NCI-H446 (cell line): ENCODE measurements around the gene PHC3.
"Not testable (repeated sequence)": the region's sequence is repeated elsewhere in the genome, so short reads cannot be mapped to it uniquely, and the experiment has no call there.

Source experiments
- DNase-seq, 2 experiments: peaks; one replicate each; lab custom pipeline; 2025; lab: John Stamatoyannopoulos, UW

The PHC3 gene

DNA sequence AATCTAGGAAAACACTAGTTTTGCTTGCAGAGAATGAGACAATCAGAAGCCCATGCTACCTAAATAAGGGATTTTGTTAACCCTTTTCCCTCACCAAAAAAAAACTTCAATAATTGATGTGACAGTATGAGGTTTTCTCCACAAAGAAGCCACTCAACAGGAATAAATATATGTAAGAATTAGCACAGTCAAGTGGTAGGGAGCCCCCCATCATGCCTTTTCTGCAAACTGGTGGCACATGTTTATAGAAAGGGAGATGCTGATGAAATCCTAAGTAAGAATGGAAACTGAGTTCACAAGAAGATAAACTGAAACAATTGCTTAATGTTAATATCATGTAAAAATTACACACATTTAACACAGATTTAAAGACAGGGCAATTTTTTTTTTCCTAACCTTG, 51.0 kb downstream of the PHC3 start:
- no peak for DNase-seq

DNA sequence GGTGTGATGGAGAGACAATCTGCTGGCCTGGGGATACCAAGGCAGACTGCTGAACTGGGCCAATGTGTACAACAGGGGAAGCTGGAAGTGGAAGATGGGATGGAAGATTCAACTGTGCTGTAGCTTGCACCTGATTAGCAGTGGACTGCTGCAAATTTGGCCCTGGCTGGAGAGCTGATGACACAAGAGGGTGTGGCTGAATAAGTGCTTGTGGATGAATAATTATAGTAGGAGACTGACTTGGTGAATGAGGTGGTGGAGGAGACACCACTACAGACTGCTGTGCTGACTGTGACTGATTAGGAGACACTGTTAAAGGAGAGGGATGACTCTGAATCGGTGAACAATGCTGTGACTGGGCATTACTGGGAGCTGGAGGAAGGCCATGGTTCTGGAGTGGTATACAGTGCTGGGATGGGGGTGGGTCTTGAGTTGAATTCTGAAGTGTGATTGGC, 52.5 kb downstream of the PHC3 start:
- DNase-seq, result no peak

DNA sequence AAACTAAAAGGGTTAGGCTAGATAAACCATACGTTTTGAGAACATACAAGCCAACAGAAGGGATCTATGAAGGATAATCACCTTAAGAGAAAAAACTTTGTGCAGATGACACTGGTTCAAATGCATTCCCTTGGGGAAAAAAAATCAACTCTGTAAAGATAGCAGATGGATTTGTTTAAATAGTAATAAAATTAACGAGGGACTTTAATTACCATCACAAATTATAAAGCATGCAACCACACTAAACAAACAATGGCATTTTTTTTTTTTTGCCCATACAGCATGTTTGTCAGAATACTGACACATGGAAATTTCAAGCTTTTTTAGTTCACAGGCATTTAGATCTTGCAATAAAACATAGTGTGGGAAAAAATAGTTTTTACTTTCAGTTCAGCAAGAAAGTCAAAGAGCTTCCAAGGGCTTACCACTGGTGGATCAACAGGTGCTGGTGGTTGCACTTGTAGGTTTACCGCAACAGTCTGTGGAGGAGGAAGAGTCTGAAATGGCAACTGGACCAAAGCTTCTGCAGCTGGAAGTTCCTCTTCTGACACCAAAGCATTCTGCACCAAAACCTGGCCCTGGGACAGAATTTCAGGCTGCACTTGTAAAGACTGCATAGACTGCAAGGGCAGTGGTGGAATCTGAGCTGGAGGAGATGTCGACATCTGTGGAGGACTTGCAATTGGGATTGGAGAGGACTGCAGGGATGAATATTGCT, 53.1 kb downstream of the PHC3 start:
- DNase-seq, result no peak

DNA sequence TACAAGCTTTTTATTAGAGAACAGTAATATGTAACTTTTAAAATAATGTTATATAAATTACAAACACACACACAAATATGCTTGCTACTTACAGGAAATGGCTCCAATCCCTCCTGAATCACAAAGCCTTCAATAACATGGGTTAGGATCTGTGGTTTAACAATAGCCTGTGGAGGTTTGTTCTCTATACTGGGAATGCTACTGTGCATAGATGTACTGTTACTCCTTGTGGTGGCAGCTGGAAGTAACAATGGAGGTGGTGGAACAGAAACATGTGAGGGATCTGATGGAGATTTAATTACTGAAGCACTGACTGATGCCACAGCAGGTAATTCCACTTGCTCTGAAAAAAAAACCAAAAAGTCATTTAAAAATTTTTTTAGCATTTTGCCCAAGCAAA, 64.4 kb downstream of the PHC3 start:
- DNase-seq, result no peak

DNA sequence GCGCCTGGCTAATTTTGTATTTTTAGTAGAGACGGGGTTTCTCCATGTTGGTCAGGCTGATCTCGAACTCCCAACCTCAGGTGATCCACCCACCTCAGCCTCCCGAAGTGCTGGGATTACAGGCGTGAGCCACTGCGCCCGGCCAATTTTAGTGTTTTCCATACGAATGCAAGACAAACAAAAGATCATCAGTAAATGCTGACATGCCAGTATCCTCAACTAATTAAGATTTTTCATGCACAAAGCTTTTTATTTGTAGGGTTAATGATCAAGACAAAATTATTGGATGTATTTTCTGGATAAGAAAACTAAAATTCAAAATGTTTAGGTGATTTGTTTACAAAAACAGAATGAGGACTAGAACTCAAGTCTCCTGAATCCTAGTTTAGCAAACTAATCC, 67.4 kb downstream of the PHC3 start:
- DNase-seq, result not testable (repeated sequence)

DNA sequence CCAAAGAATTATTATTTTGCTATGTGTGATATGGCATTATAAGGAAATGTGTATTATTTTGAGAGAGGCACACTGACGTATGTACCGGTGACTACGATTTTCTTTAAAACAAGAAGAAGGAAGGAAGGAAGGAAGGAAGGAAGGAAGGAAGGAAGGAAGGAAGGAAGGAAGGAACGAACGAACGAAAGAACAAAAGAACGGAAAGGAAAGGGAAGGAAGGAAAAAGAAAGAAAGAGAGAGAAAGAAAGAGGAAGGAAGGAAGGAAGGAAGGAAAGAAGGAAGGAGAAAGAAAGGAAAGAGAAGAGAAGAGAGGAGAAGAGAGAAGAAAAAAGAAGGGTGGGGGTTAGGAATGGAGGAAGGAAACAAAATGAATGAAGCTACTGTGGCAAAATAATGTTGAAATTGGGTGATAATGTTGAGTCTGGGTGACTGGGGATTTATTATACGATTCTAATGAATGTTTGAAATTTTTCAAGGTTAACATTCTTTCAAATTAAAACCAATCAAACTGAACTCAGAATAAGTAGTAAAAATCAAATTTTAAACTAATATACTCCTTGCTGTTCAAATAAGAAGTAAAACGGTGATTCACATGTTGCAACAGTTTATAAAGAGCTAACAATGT, 70.3 kb downstream of the PHC3 start:
- DNase-seq, result no peak

DNA sequence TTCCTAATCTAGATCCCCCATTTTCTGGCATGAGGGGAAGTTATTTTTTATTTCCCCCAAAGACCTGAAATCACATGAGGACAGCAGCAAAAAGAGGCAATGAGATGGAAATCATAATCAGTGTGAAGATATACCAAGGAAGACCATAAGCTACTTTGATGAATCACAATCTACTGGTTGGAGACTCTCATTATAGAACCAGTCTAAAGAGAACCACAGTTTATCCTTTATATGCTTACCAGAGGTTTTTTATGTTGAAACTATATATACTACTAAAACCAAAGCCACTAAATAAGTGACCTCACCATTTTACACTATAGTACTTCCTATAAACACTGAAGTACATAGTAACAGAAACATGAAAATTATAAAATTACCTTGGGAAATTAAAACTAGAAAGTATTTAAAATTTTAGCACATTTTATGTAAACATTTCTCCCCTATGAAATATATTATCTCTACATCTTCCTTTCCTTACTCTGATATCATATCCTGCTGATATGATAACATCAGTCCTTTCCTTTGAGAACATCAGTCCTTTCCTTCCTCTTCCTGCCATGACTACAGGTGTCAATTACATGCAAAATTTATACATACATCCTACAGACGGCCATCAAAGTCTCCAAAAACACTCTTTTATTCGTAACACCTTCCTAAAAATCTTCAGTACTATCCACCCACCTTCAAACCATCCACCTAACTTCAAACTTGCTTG, 71.8 kb downstream of the PHC3 start:
- DNase-seq, result no peak

DNA sequence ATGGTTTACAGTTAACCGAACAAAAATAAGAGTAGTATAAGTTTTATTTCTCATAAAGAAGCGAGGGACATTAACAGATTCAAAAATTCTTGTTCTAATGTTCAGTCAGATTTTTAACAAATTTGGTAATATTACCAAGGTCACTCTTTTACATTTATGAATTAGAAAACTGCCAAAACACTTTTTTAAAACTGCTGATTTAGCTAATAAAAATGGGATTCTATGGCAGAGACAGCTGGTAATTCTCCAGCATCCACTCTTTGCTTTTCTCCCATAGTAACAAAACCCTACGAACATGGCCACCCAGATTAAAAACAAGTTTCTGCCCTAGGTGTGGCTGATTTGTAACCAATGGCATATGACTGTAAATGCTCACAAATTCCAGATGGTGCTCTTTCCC, 72.6 kb downstream of the PHC3 start:
- no peak for DNase-seq

DNA sequence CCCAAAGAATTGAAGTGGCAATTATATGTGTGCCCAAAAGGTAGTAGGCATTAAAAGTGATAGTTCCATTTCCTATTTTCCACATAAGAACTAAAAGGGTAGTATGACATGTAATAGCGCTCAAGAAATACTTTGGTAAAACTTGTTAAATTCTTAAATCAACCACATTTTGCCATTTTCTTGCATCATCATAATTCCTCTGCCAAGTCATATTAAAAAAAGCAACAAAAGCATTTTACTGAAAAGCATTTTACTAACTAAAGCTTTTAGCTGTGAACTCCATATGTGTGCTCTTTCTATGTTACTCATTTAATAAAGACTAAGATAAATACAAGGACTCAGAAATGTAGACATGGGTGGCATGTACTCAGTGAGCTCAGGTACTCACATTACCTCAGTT, 73.6 kb downstream of the PHC3 start:
- no peak for DNase-seq

DNA sequence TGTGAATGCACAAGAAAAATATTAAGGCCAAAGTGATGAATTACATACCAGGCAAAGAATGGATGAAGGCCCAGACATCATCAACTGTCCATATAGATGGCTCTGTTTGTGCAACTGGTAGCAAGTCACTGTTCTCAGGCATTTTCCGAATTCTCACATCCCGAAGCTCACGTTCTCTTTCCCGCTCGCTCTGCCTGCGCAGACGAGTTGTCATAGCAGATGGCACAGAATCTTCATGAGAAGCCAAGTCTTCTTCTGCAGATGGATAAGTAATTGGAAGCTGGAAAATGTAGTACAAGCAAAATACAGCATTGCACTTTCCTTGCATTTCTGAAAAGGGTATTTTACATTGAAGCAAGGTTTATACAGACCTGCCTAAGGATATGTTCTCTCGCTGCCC, 79.1 kb downstream of the PHC3 start:
- no peak for DNase-seq

DNA sequence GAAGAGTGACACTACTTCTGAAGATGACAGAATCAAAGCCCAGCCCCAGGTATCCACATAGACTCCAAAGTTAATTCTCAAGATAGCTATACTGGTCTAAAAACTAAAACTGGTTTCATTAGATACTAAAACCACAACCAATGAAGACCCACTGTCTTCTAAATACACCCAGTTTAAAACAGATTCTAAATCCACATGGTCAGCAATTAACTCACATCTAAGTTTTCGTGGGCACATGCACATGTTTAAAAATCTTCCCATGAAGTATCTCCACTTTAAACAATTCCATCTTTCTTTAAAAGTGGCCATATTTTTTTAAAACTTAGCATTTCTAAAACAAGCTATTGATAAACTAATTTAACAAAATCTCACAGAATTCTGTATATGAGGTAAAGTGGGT, 80.6 kb downstream of the PHC3 start:
- DNase-seq, result no peak

DNA sequence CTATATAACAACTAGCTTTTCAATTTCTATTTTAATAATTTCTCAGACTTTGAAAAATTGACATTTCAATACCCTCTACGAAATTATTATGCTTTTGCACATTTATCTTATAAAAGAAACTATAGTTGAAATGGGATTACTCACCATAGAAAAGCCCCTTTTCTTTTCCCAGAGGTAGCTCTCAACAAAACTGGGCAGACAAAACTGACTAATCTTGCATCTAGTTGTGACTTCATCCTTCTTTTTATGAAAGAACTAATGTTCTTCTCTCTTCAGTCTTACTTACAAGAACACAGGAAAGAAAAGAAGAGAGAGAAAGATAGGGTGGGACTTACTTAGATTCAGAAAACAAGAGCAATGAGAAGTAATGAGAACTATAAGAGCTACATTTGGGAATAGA, 82.8 kb downstream of the PHC3 start:
- DNase-seq, result no peak

DNA sequence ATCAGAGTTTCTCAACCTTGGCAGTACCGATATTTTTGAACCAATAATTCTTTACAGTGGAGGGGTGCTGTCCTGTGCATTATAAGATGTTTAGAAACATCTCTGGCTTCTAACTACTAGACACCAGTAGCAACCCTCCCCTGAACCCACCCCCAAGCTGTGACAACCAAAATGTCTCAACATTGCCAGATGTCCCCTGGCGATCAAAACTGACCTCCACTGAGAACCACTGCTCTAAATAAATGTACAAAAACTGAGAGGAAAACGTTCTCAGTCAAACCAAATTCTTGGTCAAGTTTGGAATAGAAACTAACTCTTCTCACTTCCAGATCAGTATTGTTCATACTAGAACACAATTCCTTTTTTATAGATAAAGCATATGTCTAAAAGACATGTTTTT, 85.2 kb downstream of the PHC3 start:
- DNase-seq, result no peak

DNA sequence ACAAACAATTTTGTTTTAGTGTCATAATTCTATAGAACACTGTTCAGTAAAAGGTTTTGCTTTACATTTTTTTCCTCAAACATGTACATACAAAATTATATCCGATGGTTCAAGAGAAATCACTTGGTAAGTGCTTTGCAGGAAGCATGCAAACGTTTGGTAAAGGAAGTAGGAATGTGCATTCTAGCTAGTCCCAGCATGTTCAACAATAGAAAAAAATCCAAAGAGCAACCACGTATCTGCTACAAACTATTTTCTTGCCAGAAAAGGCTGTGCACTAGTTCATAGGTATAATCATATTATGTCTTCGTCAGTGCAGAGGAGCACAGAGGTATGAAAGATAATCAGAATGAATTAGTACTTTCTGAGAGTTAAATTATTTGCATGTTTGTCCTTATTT, 85.8 kb downstream of the PHC3 start:
- no peak for DNase-seq

DNA sequence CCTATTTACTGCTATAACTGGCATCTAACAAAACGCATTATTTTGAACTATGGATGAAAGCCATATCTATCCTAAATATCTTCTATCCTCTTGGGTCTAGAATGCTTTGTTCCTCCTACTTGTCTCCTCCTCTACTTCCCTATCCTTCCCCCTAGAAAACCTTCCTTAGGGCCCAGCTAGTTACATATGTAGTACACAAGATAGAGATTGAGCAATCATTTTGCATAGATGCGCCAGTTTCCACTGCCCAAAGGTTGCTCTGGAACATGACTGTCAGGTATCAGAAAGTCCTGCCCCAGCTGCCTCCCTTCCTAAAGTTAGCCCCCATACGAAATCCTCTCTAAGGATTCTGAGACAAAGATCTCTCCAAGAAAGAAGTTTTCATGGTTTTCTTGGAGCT, 88.6 kb downstream of the PHC3 start:
- DNase-seq, result no peak

DNA sequence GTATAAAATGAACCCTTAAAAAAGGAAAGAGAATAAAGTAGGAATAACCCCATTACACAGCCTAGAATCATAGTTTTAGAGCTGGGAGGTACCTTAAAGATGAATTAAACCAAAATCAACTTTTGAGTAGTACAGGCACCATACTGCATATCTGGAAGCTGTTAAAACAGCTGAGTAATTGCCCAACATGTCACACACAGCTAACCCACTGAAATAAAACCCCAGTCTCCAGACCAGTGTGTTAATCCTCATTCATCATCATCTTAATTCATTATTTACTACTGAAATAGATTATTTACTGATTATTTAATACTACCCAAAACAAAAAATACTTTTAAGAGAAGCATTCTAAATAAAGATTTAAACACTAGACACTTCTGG, 90.9 kb downstream of the PHC3 start:
- DNase-seq, result no peak

DNA sequence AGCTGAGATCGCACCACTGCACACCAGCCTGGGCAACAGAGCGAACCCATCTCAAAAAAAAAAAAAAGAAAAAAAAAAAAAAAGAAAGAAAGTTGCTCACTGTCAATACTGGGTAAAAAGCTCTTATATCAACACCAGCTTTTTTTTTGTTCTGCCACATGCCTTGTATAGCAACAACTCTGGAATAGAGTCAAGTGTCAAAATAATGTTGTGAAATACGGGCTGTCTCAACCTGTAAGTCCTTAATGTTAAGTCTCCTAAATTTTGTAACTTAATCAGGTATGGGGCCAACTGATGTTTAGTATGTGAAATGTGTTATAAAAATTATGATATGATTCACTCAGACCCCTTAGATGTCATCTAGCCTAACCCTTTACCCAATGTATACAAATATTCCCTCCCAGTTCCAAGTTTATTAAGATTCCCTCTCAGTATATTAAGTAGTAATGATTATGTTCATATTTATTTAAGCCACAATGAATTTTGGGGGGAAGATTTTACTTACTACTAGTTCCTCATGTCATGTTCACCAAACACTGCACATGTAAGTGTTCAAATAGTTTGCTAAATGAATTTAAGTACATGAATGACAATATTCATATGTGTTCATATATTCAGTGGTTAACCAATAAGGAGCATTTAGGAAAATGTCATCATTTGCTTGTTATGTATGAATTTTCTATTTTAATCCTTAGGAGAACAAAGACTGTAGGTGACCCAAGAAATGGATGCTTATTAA, 91.5 kb downstream of the PHC3 start:
- DNase-seq, result no peak

DNA sequence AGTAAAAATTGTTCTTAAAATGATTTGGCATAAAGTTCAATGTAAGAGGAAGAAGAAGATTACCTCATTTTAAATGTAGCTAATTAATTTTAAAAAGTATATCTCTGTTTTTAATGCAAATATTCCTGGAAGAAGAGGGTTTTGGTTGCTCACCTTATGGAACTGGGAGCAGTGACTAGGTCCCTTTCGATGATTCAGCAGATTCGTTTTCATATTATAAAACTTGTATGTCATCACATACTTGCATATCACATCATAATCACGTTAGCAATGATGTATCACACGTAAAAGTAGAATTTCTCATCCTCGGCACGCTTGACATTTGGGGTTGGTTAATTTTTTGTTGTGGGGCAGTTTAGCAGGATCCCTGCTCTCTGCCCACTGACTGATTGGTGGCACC, 96.1 kb downstream of the PHC3 start:
- no peak for DNase-seq

DNA sequence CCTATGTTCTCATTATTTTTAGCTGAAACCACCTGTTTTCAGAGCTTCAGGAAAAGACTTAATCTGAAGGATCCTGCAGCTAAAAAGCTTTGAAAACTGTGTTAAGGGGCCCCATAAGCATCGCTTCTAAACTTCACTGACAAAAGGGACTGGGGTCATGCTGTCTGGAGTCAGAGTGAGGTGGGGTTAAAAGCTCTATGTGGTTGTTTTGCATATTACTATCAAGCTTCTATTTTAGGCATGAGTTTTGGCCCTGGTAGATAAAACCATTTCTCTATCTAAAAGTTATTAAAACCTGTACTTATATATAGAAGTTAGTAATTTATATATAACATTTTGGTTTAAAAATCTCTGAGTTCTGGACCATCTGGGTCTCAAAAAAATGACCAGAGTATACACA, 98.2 kb downstream of the PHC3 start:
- DNase-seq, result no peak

DNA sequence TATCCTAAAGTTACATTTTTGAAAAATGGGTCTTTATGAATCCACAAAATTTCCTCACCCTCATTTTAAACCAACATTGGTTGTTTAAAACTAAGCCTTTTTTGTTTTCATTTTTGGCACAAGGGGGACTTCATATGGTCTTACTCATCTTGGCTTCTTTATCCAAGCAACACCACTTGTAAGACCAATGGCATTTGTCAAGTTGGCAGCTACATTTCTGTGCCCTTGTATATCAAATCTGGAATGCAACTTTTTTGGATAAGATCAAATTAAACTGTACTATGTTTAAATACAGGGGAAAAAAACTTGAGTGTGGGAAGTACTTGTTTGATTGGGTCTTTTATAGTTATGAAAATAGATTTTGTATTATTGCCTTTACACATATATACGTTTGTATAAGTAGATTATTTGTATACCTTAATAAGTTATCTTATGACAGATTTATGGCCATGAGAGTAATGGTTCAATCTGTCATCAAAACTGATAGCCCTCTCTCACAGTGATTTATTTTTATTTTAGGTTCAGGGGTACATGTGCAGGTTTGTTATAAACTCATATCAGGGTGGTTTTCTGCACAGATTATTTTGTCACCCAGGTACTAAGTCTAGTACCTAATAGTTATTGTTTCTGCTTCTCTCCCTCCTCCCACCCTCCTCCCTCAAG, 100.3 kb downstream of the PHC3 start:
- DNase-seq, result no peak

DNA sequence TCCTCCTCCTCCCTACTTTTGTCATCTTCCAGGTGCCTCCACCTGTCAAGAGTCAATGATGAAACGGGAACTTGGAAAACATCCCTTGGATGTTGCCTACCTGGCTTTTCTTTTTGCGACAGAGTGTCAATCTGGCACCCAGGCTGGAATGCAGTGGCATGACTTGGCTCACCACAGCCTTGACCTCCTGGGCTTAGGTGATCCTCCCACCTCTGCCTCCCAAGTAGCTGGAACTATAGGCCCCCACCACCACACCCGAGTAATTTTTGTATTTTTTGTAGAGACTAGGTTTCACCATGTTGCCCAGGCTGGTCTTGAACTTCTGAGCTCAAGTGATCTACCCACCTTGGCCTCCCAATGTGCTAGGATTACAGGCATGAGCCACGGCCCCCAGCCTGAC, 100.9 kb downstream of the PHC3 start:
- no peak for DNase-seq

DNA sequence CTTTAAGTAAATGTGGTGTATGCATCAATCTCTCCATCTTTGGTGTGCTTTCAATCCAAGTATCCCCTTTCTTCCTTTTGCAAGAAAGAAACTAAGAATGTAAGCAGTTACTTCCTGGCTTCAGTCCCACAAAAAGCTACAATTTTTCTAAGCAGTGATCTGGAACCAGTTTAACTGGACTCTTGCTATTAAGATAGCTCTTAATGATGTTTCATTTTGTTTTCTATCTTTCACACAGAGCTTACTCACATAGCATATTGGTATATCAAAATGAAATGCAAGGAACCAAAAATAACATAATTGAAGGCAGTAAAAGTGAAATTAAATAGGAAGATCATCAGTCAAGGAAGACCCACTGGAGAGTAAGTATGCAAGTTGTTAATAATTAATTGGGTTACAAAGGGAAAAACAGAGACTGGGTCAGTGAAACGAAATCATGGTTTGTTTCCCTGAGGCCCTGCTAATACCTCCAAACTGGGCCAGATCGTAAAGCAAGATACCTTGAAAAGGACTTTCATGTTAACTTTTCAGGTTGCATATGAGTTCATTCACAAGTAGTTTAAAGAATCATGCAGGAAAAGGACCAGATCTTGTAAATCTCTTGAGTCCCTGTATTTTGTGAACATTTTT, 101.9 kb downstream of the PHC3 start:
- no peak for DNase-seq
